ENCODE data around the gene EXOC3L4. TPM values are rescaled to one million over a fixed set of nuclear protein-coding genes. Genes with fewer than 3 reads are reported as not detected.

Gene EXOC3L4
- polyA plus RNA-seq, 2 of the 4 experiments (the other 2 are of a cell fraction) = 1.5 to 4.3 TPM

DNA sequence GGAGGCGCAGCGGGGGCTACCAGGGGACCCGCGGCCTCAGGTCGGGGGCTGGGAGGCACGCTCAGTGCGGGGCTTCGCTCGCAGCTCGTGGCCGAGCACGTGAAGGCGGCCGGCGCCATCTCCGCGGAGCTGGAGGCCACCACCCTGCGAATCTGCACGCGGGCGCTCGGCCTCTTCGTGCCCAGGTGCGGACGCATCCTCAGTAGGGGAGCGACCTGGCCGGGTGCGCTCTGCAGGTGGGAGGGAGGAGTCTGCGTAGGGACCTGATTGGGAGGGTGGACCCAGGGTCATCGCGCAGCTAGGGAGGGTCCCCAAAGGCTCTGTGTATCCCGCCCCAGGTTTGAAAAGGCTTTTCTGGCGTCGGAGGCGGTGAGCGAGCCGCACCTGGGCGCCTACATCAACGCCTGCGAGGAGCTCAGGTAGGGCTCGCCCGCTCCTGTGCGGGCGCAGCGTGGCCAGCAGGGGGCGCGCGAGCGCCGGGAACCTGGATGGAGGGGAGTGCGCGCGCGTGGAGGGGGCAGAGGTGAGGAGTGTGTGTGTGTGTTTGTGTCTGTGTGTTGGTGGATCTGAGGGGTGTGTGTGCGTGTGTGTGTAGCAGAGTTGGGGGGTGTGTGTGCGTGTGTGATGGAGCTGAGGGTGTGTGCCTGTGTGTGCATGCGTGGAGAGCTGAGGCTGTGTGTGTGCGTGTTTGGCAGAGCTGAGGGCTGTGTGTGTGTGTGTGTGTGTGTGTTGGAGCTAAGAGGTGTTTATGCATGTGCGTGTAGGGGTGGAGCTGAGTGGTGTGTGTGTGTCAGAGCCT is 10.3 kb downstream of the EXOC3L4 start (continued):
- no peak for TF ChIP-seq REST (IDR thresholded peaks at IDR 0.05)
- TF ChIP-seq FOSB (CRISPR knock-in tag; IDR thresholded peaks at IDR 0.05) = no peak
- no peak for TF ChIP-seq HEYL (CRISPR knock-in tag; IDR thresholded peaks at IDR 0.05)
- TF ChIP-seq GATA3 (IDR thresholded peaks at IDR 0.05; ENCODE audit: borderline replicate concordance) = no peak
- TF ChIP-seq CBX2 (IDR thresholded peaks at IDR 0.05; ENCODE audit: borderline replicate concordance, low read depth) = no peak
- TF ChIP-seq KDM1A (IDR thresholded peaks at IDR 0.05; ENCODE audit: low read depth) = no peak
- TF ChIP-seq KDM5A (IDR thresholded peaks at IDR 0.05) = no peak
- TF ChIP-seq CHD4 (IDR thresholded peaks at IDR 0.05; ENCODE audit: borderline replicate concordance) = no peak
- TF ChIP-seq CHD2 (IDR thresholded peaks at IDR 0.05; ENCODE audit: low read length, partially characterized antibody) = no peak
- TF ChIP-seq CBX8 (IDR thresholded peaks at IDR 0.05) = no peak
- peak; percentile 97 for TF ChIP-seq SMC3 (IDR thresholded peaks at IDR 0.05)
- TF ChIP-seq BCL3 (IDR thresholded peaks at IDR 0.05) = no peak
- TF ChIP-seq RCOR1 (IDR thresholded peaks at IDR 0.05; ENCODE audit: low read depth, low read length) = no peak
- no peak for TF ChIP-seq ZFP36 (IDR thresholded peaks at IDR 0.05; ENCODE audit: borderline replicate concordance, partially characterized antibody)
- no peak for TF ChIP-seq HOXA7 (CRISPR knock-in tag; IDR thresholded peaks at IDR 0.05)
- TF ChIP-seq, protein P1, sequence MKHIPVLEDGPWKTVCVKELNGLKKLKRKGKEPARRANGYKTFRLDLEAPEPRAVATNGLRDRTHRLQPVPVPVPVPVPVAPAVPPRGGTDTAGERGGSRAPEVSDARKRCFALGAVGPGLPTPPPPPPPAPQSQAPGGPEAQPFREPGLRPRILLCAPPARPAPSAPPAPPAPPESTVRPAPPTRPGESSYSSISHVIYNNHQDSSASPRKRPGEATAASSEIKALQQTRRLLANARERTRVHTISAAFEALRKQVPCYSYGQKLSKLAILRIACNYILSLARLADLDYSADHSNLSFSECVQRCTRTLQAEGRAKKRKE (CRISPR knock-in tag; IDR thresholded peaks at IDR 0.05; ENCODE audit: low read depth) = no peak
- TF ChIP-seq RNF2 (IDR thresholded peaks at IDR 0.05; ENCODE audit: borderline replicate concordance, low read depth) = 0 out of 2 replicates have a peak, but pooled peaks have one; percentile 41
- TF ChIP-seq, protein P2, sequence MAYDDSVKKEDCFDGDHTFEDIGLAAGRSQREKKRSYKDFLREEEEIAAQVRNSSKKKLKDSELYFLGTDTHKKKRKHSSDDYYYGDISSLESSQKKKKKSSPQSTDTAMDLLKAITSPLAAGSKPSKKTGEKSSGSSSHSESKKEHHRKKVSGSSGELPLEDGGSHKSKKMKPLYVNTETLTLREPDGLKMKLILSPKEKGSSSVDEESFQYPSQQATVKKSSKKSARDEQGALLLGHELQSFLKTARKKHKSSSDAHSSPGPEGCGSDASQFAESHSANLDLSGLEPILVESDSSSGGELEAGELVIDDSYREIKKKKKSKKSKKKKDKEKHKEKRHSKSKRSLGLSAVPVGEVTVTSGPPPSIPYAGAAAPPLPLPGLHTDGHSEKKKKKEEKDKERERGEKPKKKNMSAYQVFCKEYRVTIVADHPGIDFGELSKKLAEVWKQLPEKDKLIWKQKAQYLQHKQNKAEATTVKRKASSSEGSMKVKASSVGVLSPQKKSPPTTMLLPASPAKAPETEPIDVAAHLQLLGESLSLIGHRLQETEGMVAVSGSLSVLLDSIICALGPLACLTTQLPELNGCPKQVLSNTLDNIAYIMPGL (CRISPR knock-in tag; IDR thresholded peaks at IDR 0.05; ENCODE audit: borderline replicate concordance) = no peak
- no peak for TF ChIP-seq ESRRA (IDR thresholded peaks at IDR 0.05; ENCODE audit: borderline replicate concordance, low read length)
- no peak for TF ChIP-seq SREBF2 (IDR thresholded peaks at IDR 0.05)
- TF ChIP-seq NFE2L2 (conservative IDR thresholded peaks at IDR 0.05; ENCODE audit: low read length) = no peak
- no peak for TF ChIP-seq EHMT2 (IDR thresholded peaks at IDR 0.05; ENCODE audit: low read depth)
- TF ChIP-seq ZSCAN20 (CRISPR knock-in tag; IDR thresholded peaks at IDR 0.05) = no peak
- TF ChIP-seq, protein P3, sequence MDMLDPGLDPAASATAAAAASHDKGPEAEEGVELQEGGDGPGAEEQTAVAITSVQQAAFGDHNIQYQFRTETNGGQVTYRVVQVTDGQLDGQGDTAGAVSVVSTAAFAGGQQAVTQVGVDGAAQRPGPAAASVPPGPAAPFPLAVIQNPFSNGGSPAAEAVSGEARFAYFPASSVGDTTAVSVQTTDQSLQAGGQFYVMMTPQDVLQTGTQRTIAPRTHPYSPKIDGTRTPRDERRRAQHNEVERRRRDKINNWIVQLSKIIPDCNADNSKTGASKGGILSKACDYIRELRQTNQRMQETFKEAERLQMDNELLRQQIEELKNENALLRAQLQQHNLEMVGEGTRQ (IDR thresholded peaks at IDR 0.05) = no peak
- no peak for TF ChIP-seq ZNF302 (CRISPR knock-in tag; IDR thresholded peaks at IDR 0.05)
- TF ChIP-seq HES2 (IDR thresholded peaks at IDR 0.05) = no peak
- no peak for TF ChIP-seq EP300 (IDR thresholded peaks at IDR 0.05)
